Measurements from ENCODE around the gene ERGIC1. TPM values are rescaled to one million over a fixed set of nuclear protein-coding genes. Genes with fewer than 3 reads are reported as not detected.

Gene ERGIC1
- total and polyA plus RNA-seq, 2 experiments from 2014 or later = 25.2 to 92.2 TPM

DNA sequence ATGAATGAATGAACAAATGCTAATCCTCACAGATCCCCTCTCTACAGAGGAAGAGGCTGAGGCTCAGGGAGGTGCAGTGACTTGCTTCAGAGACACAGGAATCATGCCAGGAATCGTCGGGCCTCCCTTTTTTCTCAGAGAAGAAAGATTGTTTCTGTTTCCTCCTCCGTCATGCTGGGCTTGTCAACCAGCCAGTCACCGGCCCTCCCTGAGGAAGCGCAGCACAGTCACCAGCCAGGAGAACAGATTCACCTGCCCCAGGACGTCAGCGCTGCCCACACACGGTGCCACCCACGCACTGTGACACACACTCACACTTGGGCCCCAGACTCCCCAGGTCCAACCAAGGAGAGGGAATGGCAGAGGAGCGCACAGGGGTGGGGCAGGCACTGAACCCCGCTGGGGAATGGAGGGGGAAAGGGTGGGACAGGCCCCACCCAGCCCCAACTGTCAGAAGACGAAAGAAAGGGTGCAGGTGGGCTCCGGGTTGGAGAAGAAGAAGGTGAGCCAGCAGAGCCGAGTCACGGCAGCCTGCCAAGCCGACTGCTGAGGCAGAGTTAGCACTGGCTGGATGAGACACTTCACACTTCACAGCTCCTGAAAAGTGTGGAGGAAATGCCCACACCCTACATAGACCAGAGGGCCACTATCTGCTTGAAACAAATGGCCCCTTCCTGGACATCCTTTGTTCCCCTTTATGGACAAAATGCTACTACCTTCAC is 13.8 kb upstream of the ERGIC1 start:
- H3K36me3 Mint-ChIP-seq (ENCODE audit: low read depth) = 0 out of 3 replicates have a peak, but pooled peaks cover 1% of the 10 kb centered on the region
- H3K27ac Mint-ChIP-seq = no peak overlapping the region
- peaks cover 3% of the 10 kb centered on the region for H3K9me3 Mint-ChIP-seq
- no peaks in the 10 kb centered on the region for H3K27me3 ChIP-seq (ENCODE audit: insufficient read depth)
- no peaks in the 10 kb centered on the region for H3F3A ChIP-seq (replicated peaks; ENCODE audit: low read depth)
- ATAC-seq (no peak), DNase-seq (ENCODE audit: low spot score) (no peak)
- no peak overlapping the region for H3K4me2 ChIP-seq
- H3K79me2 ChIP-seq (replicated peaks; ENCODE audit: insufficient read depth) = no peaks in the 10 kb centered on the region
- no peaks in the 10 kb centered on the region for H3K36me3 ChIP-seq (ENCODE audit: insufficient read depth)
- no peak overlapping the region for H3K4me3 Mint-ChIP-seq
- H3K4me1 Mint-ChIP-seq = peaks cover 13% of the 10 kb centered on the region
- H4K20me1 ChIP-seq (replicated peaks; ENCODE audit: insufficient read depth) = 0 out of 2 replicates have a peak, but pooled peaks cover 5% of the 10 kb centered on the region
- no peaks in the 10 kb centered on the region for H3K9me2 ChIP-seq (ENCODE audit: insufficient read depth)
- no peak overlapping the region for H3K27ac ChIP-seq (ENCODE audit: low read depth)
- peaks cover 2% of the 10 kb centered on the region; the same call in 1 of the 2 replicates for H3K4me1 ChIP-seq (ENCODE audit: insufficient read depth)
- no peaks in the 10 kb centered on the region for H3K27me3 Mint-ChIP-seq (ENCODE audit: insufficient read depth, low read depth, poor library complexity)
- no peak overlapping the region for H3K4me3 ChIP-seq
- TF ChIP-seq ZNF331 (CRISPR knock-in tag; IDR thresholded peaks at IDR 0.05; ENCODE audit: low read depth) (no peak), EZH2 (IDR thresholded peaks at IDR 0.05; ENCODE audit: low read depth, unreplicated experiment) (no peak)
- TF ChIP-seq, protein P1, sequence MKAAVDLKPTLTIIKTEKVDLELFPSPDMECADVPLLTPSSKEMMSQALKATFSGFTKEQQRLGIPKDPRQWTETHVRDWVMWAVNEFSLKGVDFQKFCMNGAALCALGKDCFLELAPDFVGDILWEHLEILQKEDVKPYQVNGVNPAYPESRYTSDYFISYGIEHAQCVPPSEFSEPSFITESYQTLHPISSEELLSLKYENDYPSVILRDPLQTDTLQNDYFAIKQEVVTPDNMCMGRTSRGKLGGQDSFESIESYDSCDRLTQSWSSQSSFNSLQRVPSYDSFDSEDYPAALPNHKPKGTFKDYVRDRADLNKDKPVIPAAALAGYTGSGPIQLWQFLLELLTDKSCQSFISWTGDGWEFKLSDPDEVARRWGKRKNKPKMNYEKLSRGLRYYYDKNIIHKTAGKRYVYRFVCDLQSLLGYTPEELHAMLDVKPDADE (IDR thresholded peaks at IDR 0.05) = no peak
- H2AFZ ChIP-seq = no peak overlapping the region

DNA sequence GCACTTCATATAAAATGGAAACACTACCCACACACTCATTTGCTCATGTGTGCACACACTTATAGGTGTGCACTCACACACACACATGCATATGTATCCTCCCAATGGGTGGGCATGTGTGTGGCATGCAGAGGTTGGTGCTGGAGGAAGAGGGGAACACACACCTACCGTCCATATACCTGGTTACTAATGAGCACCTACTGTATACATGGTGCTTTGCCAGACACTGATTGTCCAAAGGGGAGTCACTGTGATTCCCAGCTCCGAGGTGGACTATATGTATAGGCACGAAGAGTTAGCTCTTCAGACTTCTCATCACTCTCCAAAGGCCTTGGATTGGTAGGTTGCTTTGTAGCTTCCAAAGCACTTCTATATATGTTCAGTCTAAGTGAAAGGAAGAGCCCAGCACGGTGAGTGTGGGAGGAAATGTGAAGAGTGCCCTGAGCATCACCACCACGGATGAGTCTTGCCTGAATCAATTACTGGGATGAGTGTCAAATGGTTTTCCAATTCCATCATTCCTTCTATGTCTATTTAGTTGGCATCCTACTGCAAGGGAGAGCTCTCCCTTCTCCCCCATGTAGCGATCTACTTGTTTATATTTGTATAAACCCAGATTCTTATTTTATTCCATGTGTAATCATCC is 12.6 kb upstream of the ERGIC1 start:
- Histone ChIP-seq H3K4me2 (no peak overlapping the region), H3K9me2 (ENCODE audit: insufficient read depth) (no peaks in the 10 kb centered on the region), H3F3A (replicated peaks; ENCODE audit: low read depth) (no peaks in the 10 kb centered on the region), H3K36me3 (ENCODE audit: insufficient read depth) (no peaks in the 10 kb centered on the region), H3K4me1 (ENCODE audit: insufficient read depth) (peaks cover 2% of the 10 kb centered on the region; the same call in 1 of the 2 replicates), H3K79me2 (replicated peaks; ENCODE audit: insufficient read depth) (no peaks in the 10 kb centered on the region), H3K27ac (ENCODE audit: low read depth) (no peak overlapping the region), H3K4me3 (no peak overlapping the region), H3K27me3 (ENCODE audit: insufficient read depth) (no peaks in the 10 kb centered on the region), H4K20me1 (replicated peaks; ENCODE audit: insufficient read depth) (0 out of 2 replicates have a peak, but pooled peaks cover 5% of the 10 kb centered on the region), H2AFZ (no peak overlapping the region)
- Mint-ChIP-seq H3K36me3 (ENCODE audit: low read depth) (0 out of 3 replicates have a peak, but pooled peaks cover 7% of the 10 kb centered on the region), H3K4me3 (no peak overlapping the region), H3K4me1 (peaks cover 12% of the 10 kb centered on the region), H3K9me3 (peaks cover 15% of the 10 kb centered on the region), H3K27ac (no peak overlapping the region), H3K27me3 (ENCODE audit: insufficient read depth, low read depth, poor library complexity) (no peaks in the 10 kb centered on the region)
- ATAC-seq (no peak), DNase-seq (ENCODE audit: low spot score) (no peak)
- TF ChIP-seq POLR2AphosphoS5 (IDR thresholded peaks at IDR 0.05; ENCODE audit: low read depth) = no peak
- TF ChIP-seq, protein P2, sequence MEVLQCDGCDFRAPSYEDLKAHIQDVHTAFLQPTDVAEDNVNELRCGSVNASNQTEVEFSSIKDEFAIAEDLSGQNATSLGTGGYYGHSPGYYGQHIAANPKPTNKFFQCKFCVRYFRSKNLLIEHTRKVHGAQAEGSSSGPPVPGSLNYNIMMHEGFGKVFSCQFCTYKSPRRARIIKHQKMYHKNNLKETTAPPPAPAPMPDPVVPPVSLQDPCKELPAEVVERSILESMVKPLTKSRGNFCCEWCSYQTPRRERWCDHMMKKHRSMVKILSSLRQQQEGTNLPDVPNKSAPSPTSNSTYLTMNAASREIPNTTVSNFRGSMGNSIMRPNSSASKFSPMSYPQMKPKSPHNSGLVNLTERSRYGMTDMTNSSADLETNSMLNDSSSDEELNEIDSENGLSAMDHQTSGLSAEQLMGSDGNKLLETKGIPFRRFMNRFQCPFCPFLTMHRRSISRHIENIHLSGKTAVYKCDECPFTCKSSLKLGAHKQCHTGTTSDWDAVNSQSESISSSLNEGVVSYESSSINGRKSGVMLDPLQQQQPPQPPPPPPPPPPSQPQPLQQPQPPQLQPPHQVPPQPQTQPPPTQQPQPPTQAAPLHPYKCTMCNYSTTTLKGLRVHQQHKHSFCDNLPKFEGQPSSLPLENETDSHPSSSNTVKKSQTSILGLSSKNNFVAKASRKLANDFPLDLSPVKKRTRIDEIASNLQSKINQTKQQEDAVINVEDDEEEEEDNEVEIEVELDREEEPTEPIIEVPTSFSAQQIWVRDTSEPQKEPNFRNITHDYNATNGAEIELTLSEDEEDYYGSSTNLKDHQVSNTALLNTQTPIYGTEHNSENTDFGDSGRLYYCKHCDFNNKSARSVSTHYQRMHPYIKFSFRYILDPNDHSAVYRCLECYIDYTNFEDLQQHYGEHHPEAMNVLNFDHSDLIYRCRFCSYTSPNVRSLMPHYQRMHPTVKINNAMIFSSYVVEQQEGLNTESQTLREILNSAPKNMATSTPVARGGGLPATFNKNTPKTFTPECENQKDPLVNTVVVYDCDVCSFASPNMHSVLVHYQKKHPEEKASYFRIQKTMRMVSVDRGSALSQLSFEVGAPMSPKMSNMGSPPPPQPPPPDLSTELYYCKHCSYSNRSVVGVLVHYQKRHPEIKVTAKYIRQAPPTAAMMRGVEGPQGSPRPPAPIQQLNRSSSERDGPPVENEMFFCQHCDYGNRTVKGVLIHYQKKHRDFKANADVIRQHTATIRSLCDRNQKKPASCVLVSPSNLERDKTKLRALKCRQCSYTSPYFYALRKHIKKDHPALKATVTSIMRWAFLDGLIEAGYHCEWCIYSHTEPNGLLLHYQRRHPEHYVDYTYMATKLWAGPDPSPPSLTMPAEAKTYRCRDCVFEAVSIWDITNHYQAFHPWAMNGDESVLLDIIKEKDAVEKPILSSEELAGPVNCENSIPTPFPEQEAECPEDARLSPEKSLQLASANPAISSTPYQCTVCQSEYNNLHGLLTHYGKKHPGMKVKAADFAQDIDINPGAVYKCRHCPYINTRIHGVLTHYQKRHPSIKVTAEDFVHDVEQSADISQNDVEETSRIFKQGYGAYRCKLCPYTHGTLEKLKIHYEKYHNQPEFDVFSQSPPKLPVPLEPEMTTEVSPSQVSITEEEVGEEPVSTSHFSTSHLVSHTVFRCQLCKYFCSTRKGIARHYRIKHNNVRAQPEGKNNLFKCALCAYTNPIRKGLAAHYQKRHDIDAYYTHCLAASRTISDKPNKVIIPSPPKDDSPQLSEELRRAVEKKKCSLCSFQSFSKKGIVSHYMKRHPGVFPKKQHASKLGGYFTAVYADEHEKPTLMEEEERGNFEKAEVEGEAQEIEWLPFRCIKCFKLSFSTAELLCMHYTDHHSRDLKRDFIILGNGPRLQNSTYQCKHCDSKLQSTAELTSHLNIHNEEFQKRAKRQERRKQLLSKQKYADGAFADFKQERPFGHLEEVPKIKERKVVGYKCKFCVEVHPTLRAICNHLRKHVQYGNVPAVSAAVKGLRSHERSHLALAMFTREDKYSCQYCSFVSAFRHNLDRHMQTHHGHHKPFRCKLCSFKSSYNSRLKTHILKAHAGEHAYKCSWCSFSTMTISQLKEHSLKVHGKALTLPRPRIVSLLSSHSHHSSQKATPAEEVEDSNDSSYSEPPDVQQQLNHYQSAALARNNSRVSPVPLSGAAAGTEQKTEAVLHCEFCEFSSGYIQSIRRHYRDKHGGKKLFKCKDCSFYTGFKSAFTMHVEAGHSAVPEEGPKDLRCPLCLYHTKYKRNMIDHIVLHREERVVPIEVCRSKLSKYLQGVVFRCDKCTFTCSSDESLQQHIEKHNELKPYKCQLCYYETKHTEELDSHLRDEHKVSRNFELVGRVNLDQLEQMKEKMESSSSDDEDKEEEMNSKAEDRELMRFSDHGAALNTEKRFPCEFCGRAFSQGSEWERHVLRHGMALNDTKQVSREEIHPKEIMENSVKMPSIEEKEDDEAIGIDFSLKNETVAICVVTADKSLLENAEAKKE (CRISPR knock-in tag; IDR thresholded peaks at IDR 0.05) = no peak
- no peak for TF ChIP-seq NANOG (IDR thresholded peaks at IDR 0.05; ENCODE audit: borderline replicate concordance)
- no peak for TF ChIP-seq EZH2 (IDR thresholded peaks at IDR 0.05; ENCODE audit: low read depth, unreplicated experiment)
- TF ChIP-seq, protein P3, sequence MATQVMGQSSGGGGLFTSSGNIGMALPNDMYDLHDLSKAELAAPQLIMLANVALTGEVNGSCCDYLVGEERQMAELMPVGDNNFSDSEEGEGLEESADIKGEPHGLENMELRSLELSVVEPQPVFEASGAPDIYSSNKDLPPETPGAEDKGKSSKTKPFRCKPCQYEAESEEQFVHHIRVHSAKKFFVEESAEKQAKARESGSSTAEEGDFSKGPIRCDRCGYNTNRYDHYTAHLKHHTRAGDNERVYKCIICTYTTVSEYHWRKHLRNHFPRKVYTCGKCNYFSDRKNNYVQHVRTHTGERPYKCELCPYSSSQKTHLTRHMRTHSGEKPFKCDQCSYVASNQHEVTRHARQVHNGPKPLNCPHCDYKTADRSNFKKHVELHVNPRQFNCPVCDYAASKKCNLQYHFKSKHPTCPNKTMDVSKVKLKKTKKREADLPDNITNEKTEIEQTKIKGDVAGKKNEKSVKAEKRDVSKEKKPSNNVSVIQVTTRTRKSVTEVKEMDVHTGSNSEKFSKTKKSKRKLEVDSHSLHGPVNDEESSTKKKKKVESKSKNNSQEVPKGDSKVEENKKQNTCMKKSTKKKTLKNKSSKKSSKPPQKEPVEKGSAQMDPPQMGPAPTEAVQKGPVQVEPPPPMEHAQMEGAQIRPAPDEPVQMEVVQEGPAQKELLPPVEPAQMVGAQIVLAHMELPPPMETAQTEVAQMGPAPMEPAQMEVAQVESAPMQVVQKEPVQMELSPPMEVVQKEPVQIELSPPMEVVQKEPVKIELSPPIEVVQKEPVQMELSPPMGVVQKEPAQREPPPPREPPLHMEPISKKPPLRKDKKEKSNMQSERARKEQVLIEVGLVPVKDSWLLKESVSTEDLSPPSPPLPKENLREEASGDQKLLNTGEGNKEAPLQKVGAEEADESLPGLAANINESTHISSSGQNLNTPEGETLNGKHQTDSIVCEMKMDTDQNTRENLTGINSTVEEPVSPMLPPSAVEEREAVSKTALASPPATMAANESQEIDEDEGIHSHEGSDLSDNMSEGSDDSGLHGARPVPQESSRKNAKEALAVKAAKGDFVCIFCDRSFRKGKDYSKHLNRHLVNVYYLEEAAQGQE (IDR thresholded peaks at IDR 0.05; ENCODE audit: unreplicated experiment) = no peak
- TF ChIP-seq ZNF331 (CRISPR knock-in tag; IDR thresholded peaks at IDR 0.05; ENCODE audit: low read depth) = no peak
- no peak for TF ChIP-seq CREB1 (CRISPR knock-in tag; IDR thresholded peaks at IDR 0.05; ENCODE audit: low read depth)
- TF ChIP-seq STAT1 (IDR thresholded peaks at IDR 0.05; ENCODE audit: unreplicated experiment) = no peak
